ENCODE results near the gene ASXL3. TPM values are rescaled to one million over a fixed set of nuclear protein-coding genes. Genes with fewer than 3 reads are reported as not detected.

ASXL3 gene
- total RNA-seq, 1 donor from 2014 or later = 23.0 TPM

GRCh38 chr18:33627114-33627513 is 49.1 kb downstream of the ASXL3 start:
- no peak for DNase-seq (ENCODE audit: low spot score, unreplicated experiment)
- Mint-ChIP-seq H3K4me3 (ENCODE audit: low read depth) (no peak overlapping the region), H3K36me3 (ENCODE audit: insufficient read depth) (no peaks in the 10 kb centered on the region), H3K27me3 (no peaks in the 10 kb centered on the region), H3K9me3 (ENCODE audit: low read depth) (no peaks in the 10 kb centered on the region), H3K27ac (peak overlapping the region; percentile 4), H3K4me1 (ENCODE audit: low read depth) (peaks cover 1% of the 10 kb centered on the region)
- no peak for TF ChIP-seq CTCF (IDR thresholded peaks at IDR 0.05; ENCODE audit: unreplicated experiment)

- Mint-ChIP-seq H3K27me3 (no peaks in the 10 kb centered on the region), H3K4me3 (ENCODE audit: low read depth) (no peak overlapping the region), H3K9me3 (ENCODE audit: low read depth) (no peaks in the 10 kb centered on the region), H3K27ac (no peak overlapping the region), H3K4me1 (ENCODE audit: low read depth) (peaks cover 1% of the 10 kb centered on the region), H3K36me3 (ENCODE audit: insufficient read depth) (no peaks in the 10 kb centered on the region)
- no peak for TF ChIP-seq CTCF (IDR thresholded peaks at IDR 0.05; ENCODE audit: unreplicated experiment)
- DNase-seq (ENCODE audit: low spot score, unreplicated experiment) = no peak
Observed at GRCh38 chr18:33630476-33630875, 52.5 kb downstream of the ASXL3 start.

GRCh38 chr18:33641141-33641540 is 63.1 kb downstream of the ASXL3 start:
- Mint-ChIP-seq H3K36me3 (ENCODE audit: insufficient read depth) (no peaks in the 10 kb centered on the region), H3K27me3 (no peaks in the 10 kb centered on the region), H3K4me3 (ENCODE audit: low read depth) (no peak overlapping the region), H3K9me3 (ENCODE audit: low read depth) (no peaks in the 10 kb centered on the region), H3K4me1 (ENCODE audit: low read depth) (no peaks in the 10 kb centered on the region), H3K27ac (no peak overlapping the region)
- DNase-seq (ENCODE audit: low spot score, unreplicated experiment) = no peak
- TF ChIP-seq CTCF (IDR thresholded peaks at IDR 0.05; ENCODE audit: unreplicated experiment) = no peak

- no peaks in the 10 kb centered on the region for H3K36me3 Mint-ChIP-seq (ENCODE audit: insufficient read depth)
- H3K4me3 Mint-ChIP-seq (ENCODE audit: low read depth) = no peak overlapping the region
- TF ChIP-seq CTCF (IDR thresholded peaks at IDR 0.05; ENCODE audit: unreplicated experiment) = no peak
- DNase-seq (ENCODE audit: low spot score, unreplicated experiment) = no peak
- H3K9me3 Mint-ChIP-seq (ENCODE audit: low read depth) = no peaks in the 10 kb centered on the region
- H3K27me3 Mint-ChIP-seq = no peaks in the 10 kb centered on the region
- no peaks in the 10 kb centered on the region for H3K4me1 Mint-ChIP-seq (ENCODE audit: low read depth)
- H3K27ac Mint-ChIP-seq = no peak overlapping the region
Observed at GRCh38 chr18:33644494-33644893, 66.5 kb downstream of the ASXL3 start.

- H3K27ac Mint-ChIP-seq = no peak overlapping the region
- TF ChIP-seq CTCF (IDR thresholded peaks at IDR 0.05; ENCODE audit: unreplicated experiment) = no peak
- H3K27me3 Mint-ChIP-seq = no peaks in the 10 kb centered on the region
- no peak overlapping the region for H3K4me3 Mint-ChIP-seq (ENCODE audit: low read depth)
- DNase-seq (ENCODE audit: low spot score, unreplicated experiment) = no peak
- peaks cover 2% of the 10 kb centered on the region for H3K36me3 Mint-ChIP-seq (ENCODE audit: insufficient read depth)
- no peaks in the 10 kb centered on the region for H3K9me3 Mint-ChIP-seq (ENCODE audit: low read depth)
- H3K4me1 Mint-ChIP-seq (ENCODE audit: low read depth) = no peaks in the 10 kb centered on the region
Observed at GRCh38 chr18:33647365-33647764, 69.3 kb downstream of the ASXL3 start.

Measured in progenitor cell of endocrine pancreas (in vitro differentiated cells).